ENCODE measurements around the gene TALDO1.
A peak's percentile ranks its signal among the peaks of the same experiment; 100 is the strongest.

TALDO1 gene

DNA sequence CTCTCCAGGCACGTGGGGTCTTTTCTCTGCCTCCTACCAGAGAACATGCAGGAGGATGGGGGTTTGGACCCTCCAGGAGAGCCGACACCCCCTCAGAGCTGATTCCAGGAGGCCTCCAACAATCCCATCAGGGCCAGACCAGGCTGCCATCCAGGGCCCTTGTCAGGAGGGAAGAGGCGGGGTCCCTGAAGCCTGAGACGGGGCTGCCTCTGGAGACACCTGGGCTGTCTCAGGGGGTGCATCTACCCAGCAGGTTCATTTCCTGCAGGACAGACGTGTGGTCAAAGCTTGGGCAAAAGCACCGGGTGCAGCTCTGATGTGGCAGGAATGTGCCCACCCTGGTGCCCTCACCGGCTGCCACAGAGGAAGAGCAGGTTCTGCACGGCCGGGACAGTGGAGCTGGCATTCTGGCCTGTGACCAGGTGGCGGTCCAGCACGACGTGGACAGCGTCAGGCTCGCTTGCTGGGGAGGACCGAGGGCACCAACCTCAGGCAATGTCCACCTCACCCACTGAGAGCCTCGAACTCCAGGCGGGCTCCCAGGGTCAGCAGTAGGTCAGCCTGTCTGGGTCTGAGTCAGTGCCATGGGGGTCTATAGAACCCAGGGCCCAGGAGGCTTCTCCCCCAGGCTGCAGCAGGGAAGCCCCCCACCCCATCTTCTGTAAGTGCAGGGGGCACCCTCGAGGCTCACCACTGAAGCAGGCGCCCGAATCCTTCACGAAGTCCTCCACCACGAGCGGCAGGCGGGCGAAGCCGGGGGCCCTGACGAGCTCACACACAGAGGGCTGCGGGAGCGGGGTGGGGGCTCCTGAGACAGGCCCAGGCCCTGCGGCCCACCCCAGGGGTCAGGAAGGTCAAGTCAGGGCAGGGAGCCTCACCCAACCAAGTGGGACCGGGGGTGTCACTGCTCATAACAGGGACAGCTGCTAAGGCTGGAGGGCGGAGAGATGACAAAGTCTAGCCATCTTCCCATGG lies 23.7 kb downstream of the TALDO1 start:
- DNase-seq = no peak

DNA sequence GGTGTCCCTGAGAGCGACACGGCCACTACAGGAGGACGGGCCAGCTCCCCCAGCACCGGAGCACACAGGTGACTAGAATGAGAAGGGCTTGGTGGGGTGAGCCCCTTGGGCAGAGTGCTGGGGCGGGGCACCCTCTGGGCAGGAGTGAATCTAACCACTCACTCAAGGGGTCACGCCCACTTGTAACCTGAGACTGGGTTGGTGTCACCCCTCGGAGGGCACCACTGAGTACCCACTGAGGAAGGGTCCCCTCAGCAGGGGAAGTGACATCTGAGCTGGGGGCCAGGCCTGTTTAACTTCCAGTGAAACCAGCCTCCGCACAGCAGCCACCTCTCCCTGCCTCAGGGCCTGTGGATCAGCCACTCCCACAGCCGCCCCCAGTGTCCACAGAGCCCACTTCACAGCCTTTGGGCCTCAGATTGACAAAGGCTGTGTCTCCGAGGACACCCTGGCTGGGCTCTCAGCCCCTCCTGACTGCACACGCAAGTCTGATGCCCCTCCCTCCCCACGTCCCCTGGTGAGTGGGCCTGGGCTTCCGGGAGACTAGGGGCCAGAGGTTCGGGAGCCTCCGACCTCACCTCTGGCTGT lies 24.4 kb downstream of the TALDO1 start:
- DNase-seq = no peak

DNA sequence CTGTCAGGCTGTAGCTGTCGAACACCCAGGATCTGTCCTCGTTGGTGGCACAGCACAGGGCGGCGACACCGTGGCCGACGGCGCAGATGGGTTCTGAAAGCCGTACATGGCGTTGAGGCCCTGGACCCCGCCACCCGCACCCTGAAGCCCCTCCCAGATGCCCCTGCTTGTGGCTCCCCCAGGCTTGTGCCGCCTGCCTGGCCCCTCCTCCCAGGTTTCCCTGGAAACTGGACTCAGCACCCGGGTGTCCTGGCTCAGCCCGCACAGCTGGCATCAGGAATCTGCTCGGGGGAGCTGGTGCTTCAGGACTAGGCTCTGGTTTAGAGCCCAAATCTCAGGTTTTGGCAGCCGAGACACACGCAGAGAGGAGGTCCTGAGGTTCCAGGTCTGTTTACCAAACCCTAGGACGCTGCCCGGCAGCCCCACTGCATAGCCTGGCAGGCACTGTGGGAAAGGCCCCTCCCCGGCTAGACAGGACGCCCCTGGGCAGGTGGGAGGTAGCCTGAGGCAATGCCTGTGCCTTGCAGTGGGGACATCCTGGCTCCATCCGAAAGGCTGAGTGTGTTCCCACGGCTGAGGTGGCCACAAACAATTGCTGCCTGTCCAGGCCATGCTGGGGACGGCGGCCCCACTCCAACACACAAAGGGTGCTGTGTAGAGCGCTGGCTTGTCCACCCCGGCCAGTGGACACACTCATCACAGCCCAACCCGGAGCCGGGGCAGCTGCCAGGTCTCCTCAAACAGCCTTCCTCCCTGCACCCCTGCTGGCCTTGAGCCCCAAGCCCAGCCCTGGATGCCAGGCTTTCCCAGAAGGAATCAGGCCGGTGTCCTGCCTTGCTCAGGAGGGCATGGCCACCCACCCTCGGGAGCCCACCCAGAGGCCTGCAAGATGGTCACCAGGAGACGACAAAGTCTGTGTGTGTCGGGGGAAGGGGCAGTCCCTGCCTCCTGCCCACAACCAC lies 25.4 kb downstream of the TALDO1 start:
- no peak for DNase-seq

DNA sequence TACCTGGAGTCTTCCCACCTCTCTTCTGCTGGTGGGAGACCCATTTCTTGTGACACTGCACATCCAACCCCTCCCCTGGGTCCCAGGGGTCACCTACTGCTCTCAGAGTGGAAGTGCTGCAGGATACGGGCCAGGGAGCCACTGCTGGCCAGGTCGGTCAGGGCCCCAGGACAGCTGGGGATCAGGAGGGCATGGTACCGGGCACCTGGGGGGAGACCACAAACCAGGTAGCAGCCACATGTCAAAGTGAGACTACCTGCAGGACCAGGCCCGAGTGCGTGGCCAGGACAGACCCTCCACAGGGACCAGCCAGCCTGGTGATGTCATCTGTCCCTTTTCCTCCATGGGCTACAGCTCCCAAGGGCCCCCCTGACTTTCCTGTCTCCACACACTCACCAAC lies 26.2 kb downstream of the TALDO1 start:
- no peak for DNase-seq

- no peak for DNase-seq
Observed at GRCh38 chr11:773830-774229, 26.6 kb downstream of the TALDO1 start.

- no peak for DNase-seq
Observed at GRCh38 chr11:774873-775592, 27.8 kb downstream of the TALDO1 start.

DNA sequence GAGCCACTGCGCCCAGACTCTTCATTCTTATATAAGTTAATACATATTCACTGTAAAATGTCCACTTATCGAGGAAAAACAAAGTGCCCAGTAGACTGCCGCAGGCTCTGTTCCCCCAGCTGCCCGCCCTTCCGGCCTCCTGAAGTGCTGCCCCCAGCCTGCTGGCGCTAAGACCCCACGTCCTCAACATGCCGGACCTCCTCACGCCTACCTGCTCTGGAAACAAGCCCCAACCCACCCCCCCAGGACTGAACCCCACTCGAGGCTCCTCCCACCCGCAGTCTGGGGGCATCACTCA lies 28.9 kb downstream of the TALDO1 start:
- DNase-seq = no peak

GRCh38 chr11:776561-777287 lies 29.5 kb downstream of the TALDO1 start:
- peak; percentile 58 for DNase-seq

DNA sequence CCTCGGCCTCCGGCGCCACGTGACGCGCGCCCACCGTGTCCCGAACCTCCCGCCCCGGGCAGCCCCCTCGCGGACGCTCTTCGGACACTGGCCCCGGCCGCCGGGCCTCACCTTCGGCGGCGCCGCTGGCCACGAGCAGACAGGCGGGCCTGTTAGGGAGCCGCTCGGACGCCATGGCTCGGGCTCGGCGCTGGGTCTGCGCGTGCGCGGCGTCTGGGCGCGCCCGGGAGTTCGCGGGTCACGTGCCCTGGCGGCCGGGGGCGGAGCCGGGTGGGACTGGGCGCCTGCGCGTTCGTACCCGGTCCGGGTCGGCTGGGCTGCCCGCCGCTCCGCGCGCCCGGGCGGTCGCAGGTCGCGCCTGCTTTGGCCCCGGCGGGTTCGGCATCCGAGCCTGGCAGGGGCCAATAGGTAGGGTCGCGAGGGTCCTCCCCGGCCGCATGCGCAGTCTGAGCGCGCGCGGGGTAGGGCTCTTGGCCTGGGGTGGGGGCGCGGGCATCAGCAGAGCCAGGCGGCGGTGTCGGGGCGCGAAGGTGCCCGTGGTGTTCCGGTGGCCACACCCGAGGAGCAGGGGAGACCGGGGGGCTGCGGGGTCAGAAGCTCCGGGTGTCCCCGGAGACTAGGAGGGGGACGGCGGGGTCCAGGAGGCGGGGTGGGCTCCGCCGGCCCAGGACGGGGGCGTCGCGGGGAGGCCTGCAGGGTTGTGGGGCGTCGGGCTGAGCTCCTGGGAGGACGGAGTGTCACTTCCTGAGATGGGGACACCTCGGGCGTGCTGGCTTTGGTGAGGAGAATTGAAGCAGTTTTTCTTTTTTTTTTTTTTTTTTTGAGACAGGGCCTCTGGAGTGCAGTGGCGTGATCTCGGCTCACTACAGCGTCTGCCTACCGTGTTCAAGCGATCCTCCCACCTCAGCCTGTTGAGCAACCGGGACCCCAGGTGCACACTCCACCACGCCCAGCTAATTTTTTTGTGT lies 30.3 kb downstream of the TALDO1 start, which contains the start of gene GATD1:
GATD1 (minus strand) TSS at position 200 of the 968 bp plus-strand sequence; CDS start at position 175, 25 bp downstream.
- DNase-seq = peak; percentile 93

DNA sequence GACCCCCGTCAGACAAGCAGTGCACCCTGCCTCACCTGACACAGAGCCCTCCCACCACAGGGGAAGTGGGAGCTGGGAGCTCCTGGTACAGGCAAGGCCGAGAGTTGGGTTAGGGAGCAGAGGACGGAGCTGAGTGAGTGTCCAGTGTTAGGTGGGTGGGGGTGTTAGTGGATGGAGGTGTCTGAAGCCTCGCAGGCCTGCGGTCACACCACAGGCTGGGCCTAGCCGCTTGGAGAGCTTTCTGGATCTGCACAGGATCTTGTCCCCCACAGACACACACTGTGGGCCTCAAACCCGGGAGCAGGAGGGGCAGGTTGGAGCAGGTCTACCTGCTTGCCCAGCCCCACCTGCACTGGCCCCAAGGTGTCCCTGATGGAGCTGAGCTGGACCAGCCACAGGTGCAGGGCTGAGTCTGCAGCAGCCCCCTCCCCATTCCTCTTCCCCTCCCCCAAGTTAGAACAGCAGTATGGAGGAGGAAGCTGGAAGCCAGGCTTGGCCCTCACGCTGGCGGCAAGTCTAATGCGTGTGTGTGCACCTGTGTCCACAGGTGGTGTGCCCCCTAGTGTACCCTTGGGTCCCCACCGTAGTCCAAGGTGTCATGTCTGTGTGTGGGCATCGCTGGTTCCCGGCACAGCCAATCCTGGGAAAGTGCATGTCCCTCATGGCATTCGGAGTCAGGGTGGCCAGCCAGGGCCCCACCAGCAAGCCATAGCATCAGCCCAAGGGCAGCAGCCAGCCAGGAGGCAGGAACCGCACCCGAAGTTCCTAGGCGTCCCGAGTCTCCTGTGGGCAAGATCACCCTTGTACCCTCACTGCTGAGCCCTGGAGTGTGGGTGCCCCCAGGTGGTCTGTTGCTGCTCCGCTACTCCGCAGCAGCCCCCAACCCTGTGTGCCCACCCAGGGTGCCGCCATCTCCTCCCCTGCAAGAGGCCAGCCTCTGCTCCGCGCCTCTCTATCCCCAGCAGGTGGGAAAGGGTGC lies 32.0 kb downstream of the TALDO1 start:
- no peak for DNase-seq

DNA sequence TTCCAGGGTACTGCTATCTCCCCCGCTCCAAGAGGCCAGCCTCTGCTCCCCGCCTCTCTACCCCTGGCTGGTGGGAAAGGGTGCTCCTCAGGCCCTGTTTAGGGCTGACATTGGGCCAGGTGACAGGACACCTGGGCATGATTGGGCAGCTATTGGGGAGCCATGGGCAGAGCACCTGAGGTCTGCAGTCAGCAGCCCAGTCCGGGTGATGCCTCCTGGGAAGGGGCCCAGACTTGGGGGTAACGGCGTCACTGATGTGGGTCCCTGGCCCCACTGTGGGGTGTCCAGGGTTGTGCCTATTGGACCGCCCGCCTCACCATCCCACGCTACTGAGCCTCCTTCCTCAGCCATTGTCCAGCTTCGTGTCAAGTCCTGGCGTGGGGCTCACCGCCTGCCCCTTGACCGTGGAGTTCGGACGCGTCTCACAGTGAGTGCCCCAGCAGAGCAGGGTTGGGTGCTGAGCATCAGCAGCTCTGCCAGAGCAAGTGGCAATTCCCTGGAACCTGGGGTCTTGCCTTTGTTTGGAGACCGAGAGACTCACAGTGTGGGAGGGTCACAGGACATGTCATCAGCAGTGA lies 32.8 kb downstream of the TALDO1 start:
- DNase-seq = no peak

DNA sequence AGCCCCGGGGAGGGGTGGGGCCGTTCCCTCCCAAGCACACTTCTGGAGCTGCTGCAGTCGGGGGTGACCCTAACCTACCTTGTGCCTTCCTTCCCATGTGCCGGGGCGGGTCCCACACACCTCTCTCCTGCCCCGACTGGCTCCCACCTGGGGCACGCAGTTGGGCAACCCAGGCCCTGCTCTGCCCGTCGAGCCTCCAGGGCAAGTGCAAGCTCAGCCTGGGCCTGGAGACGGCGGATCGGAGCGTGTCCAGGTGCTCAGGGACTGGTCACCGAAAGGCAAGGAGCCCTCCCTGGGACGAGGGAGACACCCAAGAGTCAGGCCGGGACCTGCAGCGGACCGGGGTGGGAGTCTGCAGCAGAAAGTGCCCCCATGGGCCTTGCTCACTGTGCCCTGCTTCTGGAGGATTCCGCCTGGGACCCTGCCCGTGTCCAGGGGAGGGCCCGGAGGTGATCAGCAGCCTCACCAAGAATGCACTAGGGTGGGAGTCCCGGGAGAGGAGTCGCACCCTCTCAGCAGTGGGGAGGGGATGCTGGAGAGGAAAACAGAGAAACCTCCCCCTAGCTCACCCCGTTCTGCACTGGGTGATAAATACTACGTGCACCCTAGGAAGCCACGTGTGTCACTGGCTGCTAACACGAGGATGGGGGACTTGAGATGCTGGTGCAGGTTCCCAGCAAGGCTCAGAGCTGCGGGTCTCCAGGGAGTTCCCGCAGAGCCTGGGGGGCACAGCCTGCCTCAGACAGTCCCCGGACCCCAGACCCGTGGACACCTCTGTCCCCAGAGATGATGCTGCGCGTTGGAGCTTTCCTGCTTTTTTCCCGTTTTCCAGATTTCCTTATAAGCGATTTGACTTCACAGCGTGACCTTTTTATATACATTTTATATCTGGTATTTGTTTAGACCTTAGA lies 35.3 kb downstream of the TALDO1 start:
- no peak for DNase-seq

GRCh38 chr11:783581-784015 lies 36.3 kb downstream of the TALDO1 start:
- peak; percentile 70 for DNase-seq

DNA sequence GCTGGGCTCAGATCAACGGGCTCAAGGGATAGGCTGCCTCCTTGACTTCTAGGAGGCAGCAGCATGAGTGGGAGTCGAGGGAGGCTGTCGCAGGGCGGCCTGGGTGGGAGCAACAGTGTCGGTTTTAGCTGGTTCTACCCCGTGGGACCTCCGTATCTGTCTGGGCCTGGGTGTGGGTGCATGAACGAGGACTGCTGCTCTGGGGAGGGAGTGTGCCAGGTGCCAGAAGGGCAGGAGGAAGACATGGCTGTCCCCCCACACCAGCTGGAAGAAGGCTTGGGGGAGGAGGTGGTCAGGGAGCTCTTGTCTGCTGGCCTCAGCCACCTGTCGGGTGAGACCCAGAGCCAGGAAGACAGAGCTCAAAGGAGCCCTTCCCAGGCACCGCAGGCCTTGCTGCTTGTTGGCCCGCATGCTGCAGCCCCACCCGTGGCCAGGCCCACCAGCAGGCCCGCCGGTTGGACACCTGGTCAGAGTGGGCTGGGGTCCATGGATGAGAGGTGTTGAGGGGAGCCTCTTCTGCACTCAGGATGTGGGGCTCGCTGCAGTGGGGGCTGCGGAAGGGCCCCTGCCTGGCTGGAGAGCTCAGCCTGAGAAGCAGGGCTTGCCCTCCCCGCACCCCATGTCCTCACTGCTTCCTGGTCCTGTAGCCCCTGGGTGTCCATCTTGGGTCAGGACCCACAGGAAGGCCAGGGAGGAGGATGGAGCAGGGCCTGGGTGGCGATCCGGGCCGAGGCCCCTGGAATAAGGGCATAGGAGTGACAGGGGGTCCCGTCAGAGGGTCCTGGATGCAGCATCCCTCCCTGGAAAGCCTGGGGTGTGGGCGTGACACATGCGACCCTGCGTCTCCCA lies 39.2 kb downstream of the TALDO1 start:
- no peak for DNase-seq

DNA sequence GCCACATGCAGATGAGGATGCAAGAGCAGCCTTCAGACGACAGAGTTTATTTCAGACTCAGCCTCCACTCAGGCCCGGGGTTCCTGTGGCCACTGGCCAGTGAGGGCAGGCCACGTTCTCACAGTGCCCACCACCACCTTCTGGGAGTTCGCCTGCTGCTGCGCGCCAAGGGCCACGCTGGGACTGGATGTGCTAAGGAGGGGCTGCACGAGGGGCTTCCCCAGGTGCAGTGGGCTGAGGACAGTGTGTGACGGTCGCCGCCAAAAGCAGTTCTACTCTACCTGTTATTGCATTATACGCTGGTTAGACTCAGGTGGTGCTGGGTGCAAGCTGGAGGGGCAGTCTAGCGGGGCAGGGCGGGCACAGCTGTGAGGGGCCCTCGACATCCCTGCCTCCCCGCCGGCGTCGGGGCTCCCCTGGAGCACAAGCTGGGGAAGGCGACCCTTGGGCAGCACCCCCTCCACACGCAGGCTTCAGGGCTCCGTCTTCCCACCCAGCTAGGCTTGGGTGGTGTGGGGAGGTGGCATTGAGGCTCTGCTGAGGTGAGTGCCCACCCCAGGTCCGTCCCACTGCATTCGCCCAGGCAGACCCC lies 39.9 kb downstream of the TALDO1 start:
- no peak for DNase-seq

DNA sequence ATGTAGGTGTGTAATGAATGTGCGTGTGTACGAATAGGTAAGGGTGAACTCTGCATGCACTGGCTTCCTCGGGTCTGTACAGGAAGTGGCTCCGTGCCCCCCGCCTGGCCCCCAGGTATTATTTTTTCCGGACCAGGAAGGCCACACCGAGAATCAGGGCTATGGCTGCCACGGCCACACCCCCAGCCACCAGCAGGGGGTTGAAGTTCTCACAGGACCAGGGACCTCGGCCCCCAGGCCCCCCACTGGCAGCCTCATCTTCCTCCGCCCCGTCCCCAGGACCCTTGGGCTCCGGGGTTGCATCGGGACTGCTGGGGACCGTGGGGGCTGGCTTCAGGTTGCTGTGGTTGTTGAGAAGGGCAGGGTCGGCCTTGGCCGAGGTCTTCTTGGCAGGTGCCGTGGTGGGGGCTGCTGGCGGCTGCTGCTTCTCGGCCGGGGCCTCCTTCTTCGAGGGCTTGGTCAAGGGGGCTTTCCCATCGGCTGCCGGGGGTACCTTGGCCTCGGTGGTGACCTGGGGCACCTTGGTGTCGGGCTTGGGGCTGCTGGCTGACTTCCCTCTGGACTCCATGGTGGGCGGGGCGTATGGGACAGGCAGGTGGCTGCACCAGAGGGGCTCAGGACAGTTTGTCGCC lies 40.9 kb downstream of the TALDO1 start:
- no peak for DNase-seq
